Measurements from ENCODE around the gene MEP1A. TPM values are rescaled to one million over a fixed set of nuclear protein-coding genes. Genes with fewer than 3 reads are reported as not detected.

Gene MEP1A
- total and polyA plus RNA-seq, 2 of the 4 experiments (the other 2 are of a cell fraction) = not detected

DNA sequence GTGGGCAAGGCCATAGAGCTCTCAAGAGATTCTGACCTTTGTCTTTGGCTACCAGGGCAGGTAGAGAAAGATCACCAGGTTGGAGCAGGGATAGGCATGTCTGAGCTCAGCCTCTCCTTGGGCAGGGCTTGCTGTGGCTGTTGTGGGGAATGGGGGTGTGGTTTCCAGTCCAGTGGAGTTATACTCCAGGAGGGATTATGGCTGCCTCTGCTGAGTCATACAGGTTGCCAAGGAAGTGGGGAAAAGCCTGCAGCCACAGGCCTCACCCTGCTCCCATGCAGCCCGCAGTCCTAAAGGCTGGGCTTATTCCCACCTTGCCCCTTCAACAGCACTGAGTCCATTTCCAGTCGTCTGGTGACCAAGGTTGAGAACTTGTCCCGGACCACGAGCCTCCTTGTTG lies 21.9 kb downstream of the MEP1A start:
- Histone ChIP-seq H2AK9ac (replicated peaks; ENCODE audit: low read depth, low read length, poor library complexity) (no peak overlapping the region), H3K18ac (ENCODE audit: low read depth, low read length) (no peak overlapping the region), H3K4me1 (ENCODE audit: control insufficient read depth, insufficient read depth, low read length) (no peaks in the 10 kb centered on the region), H3K56ac (ENCODE audit: extremely low read depth, insufficient read depth, low read length) (no peak overlapping the region), H3K9me1 (ENCODE audit: insufficient read depth, low read length) (no peaks in the 10 kb centered on the region), H4K8ac (ENCODE audit: low read depth in 2 of 2, low read length in 2 of 2) (no peak overlapping the region), H3K4ac (ENCODE audit: low read depth, low read length) (no peak overlapping the region), H3K79me1 (ENCODE audit: low read depth in 1 of 2, low read length in 2 of 2) (no peaks in the 10 kb centered on the region), H2BK20ac (ENCODE audit: low read depth, low read length) (no peak overlapping the region), H2BK120ac (ENCODE audit: low read depth, low read length) (no peak overlapping the region), H3K14ac (replicated peaks; ENCODE audit: low read depth, low read length) (no peak overlapping the region), H2BK5ac (ENCODE audit: low read depth, low read length, poor library complexity, severe bottlenecking) (no peak overlapping the region), H3K4me2 (ENCODE audit: low read depth, low read length) (no peak overlapping the region), H3K27me3 (ENCODE audit: control insufficient read depth, insufficient read depth, low read length) (no peaks in the 10 kb centered on the region), H3K4me3 (ENCODE audit: insufficient read depth, low read depth, low read length) (no peak overlapping the region), H4K5ac (ENCODE audit: low read depth, low read length) (no peak overlapping the region), H4K91ac (ENCODE audit: insufficient read depth, low read depth, low read length) (no peak overlapping the region), H2AK5ac (ENCODE audit: low read depth, low read length) (no peak overlapping the region), H3K23ac (ENCODE audit: low read depth, low read length) (no peak overlapping the region), H3K9ac (ENCODE audit: low read depth, low read length) (no peak overlapping the region), H3K36me3 (ENCODE audit: control insufficient read depth, insufficient read depth, low read length) (no peaks in the 10 kb centered on the region), H3K9me3 (ENCODE audit: control insufficient read depth, insufficient read depth, low read length) (no peaks in the 10 kb centered on the region), H2BK15ac (ENCODE audit: low read depth, low read length) (no peak overlapping the region), H4K20me1 (ENCODE audit: insufficient read depth, low read length) (no peaks in the 10 kb centered on the region), H2AFZ (replicated peaks; ENCODE audit: low read length, poor library complexity) (no peak overlapping the region), H3K27ac (ENCODE audit: insufficient read depth, low read length) (no peak overlapping the region)
- dilution Hi-C loops (cut with HindIII; ENCODE audit: low sequenced_read_pairs, unreplicated experiment) (no loop called here), in situ Hi-C loops (cut with MboI; ENCODE audit: low sequenced_read_pairs) (no loop called here), intact Hi-C loops (cut with micrococcal nuclease) (no loop called here)
- TF ChIP-seq NFE2L2 (IDR thresholded peaks at IDR 0.05; ENCODE audit: low read depth, low read length) (no peak), BHLHE40 (IDR thresholded peaks at IDR 0.05; ENCODE audit: low read depth, low read length) (no peak), MAFK (IDR thresholded peaks at IDR 0.05; ENCODE audit: low read depth, low read length) (no peak), CEBPB (IDR thresholded peaks at IDR 0.05; ENCODE audit: low read depth, low read length) (no peak), FOS (IDR thresholded peaks at IDR 0.05; ENCODE audit: low read depth, low read length) (no peak), CHD1 (IDR thresholded peaks at IDR 0.05; ENCODE audit: low read depth, low read length) (no peak), MXI1 (IDR thresholded peaks at IDR 0.05; ENCODE audit: borderline replicate concordance, low read depth, low read length) (no peak), SMC3 (IDR thresholded peaks at IDR 0.05; ENCODE audit: low read depth, low read length) (no peak), MAZ (IDR thresholded peaks at IDR 0.05; ENCODE audit: borderline replicate concordance, low read depth, low read length) (no peak), RFX5 (IDR thresholded peaks at IDR 0.05; ENCODE audit: low read depth, low read length) (no peak), RCOR1 (IDR thresholded peaks at IDR 0.05; ENCODE audit: insufficient replicate concordance, low read length) (no peak), RAD21 (IDR thresholded peaks at IDR 0.05; ENCODE audit: low read length) (no peak)
- TF ChIP-seq, protein P1, sequence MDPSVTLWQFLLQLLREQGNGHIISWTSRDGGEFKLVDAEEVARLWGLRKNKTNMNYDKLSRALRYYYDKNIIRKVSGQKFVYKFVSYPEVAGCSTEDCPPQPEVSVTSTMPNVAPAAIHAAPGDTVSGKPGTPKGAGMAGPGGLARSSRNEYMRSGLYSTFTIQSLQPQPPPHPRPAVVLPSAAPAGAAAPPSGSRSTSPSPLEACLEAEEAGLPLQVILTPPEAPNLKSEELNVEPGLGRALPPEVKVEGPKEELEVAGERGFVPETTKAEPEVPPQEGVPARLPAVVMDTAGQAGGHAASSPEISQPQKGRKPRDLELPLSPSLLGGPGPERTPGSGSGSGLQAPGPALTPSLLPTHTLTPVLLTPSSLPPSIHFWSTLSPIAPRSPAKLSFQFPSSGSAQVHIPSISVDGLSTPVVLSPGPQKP (IDR thresholded peaks at IDR 0.05; ENCODE audit: borderline replicate concordance, low read depth, low read length) = no peak
- ChIA-PET POLR2A (ENCODE audit: unreplicated experiment) (no interaction called here), CTCF (no interaction called here)
- no peak for ATAC-seq (ENCODE audit: low read depth)
- no peak for DNase-seq
- WGBS, 2 experiments (ENCODE audit: extremely low coverage in 2 of 2, insufficient read length in 1 of 2) = 30% methylated on average over 2 of the region's 4 CpGs; no CpG with 5 or more reads in 1 of the 2 experiments
- no TSS peak for BruUV-seq (replicated peaks)

Data from IMR-90 (cell line).